Pancreas (tissue), 10 donors: ENCODE data around the gene OBSCN. TPM values are rescaled to one million over a fixed set of nuclear protein-coding genes. Genes with fewer than 3 reads are reported as not detected.
"Not testable (repeated sequence)": the region's sequence is repeated elsewhere in the genome, so short reads cannot be mapped to it uniquely, and the experiment has no call there.

Source experiments
- ATAC-seq, 4 donors: fragments of 200-7000 bp; cut with Tn5 transposase; one replicate each; pipeline versions ENCODE4 v1.8.0 to v1.9.1; 2020; ENCODE audit warnings: mild to moderate bottlenecking in 4 of 4, moderate library complexity in 4 of 4
- DNase-seq, 6 donors: peaks; one replicate each; pipeline ENCODE4 v3.0.0-alpha.2; 2020
- FAIRE-seq: peaks from 2 replicates; lab custom pipeline; 2012; peaks lifted over from hg19 to GRCh38; lab: Jason Lieb, UNC
- H3K27ac ChIP-seq, 4 donors: fragments of 200-600 bp; sonication (generic); 1 replicate in 3 of 4; 2 replicates in 1 of 4; pipeline versions ENCODE4 v1.5.0 to v1.8.0; 2020
- H3K27me3 ChIP-seq, 4 donors: fragments of 200-600 bp; one replicate each; pipeline ENCODE4 v1.8.0; 2021
- H3K36me3 ChIP-seq, 3 donors: fragments of 200-600 bp; sonication (generic) in 1 of 3; one replicate each; pipeline versions ENCODE4 v1.5.0 to v1.8.0; 2020 to 2021
- H3K4me1 ChIP-seq, 3 donors: fragments of 200-600 bp; one replicate each; pipeline ENCODE4 v1.8.0; 2021
- H3K4me3 ChIP-seq, 4 donors: fragments of 200-600 bp; sonication (generic) in 2 of 4; one replicate each; pipeline versions ENCODE4 v1.5.0 to v1.8.0; 2020 to 2021
- H3K9me3 ChIP-seq, 4 donors: fragments of 200-600 bp; one replicate each; pipeline ENCODE4 v1.8.0; 2021
- CTCF ChIP-seq, 4 donors: fragments of 200-600 bp; sonication (generic) in 3 of 4; IDR thresholded peaks; one replicate each; pipeline versions ENCODE4 v1.5.0 to v1.8.0; 2021; ENCODE audit warnings: antibody characterized with exemption in 4 of 4
- WGBS, 2 donors: extraction: QIAGEN DNeasy Blood & Tissue Kit; methylation state at CpG; one replicate each; pipeline ENCODE4 v1.1.7; 2013; 5-methylcytosine and 5-hydroxymethylcytosine counted together
- intact Hi-C, 3 donors: fragments of 100-400 bp; cut with DNase I; formaldehyde crosslinking; loops; one replicate each; pipeline versions ENCODE4 v1.11.1 to v1.14.2; 2022
- polyA plus RNA-seq, 2 donors: library from polyadenylated mRNA; stranded (reverse); fragments of 200-250 nt; gene quantifications; one replicate each; pipeline ENCODE4 v1.2.3, GENCODE V29; 2013
- total RNA-seq, 6 donors: library from RNA; stranded (reverse); fragmentation: NEBNext Ultra II Directional in 4 of 6; extraction: Animal tissue kit (Norgen Biotek cat#: 25700) in 4 of 6; gene quantifications; one replicate each; pipeline versions ENCODE4 v1.2.1 to v1.2.4, GENCODE V29; 2021 to 2023
- donor health status: healthy with polysubstance abuse.
- donor health status: DM: no; HTN: no; CAD: no; lungs with moderate emphysema.
- donor health status: DM: no; HTN: no; CAD: no.
- donor health status: control.
- donor health status: control.
- donor health status: Bipolar disorder and iron deficiency.
- donor health status: DM: yes; HTN: yes; CAD: no.
- donor health status: DM: no; HTN: no; CAD: no.
- donor health status: DM: no; HTN: no; CAD: no.
- donor health status: DM: yes; HTN: yes; CAD: no.

OBSCN gene
- total and polyA plus RNA-seq, 8 donors = 7.9 to 61.4 (median 11.3) TPM

- Histone ChIP-seq H3K27ac (no peak overlapping the region), H3K27me3 (no peaks in the 10 kb centered on the region), H3K4me3 (no peak overlapping the region), H3K4me1 (no peaks in the 10 kb centered on the region), H3K36me3 (peaks cover 0 to 17% (median 0%) of the 10 kb centered on the region in 3 donors), H3K9me3 (peaks cover 0 to 3% (median 0%) of the 10 kb centered on the region in 4 donors)
- DNase-seq (no peak), FAIRE-seq (no peak), ATAC-seq (no peak)
- no peak for TF ChIP-seq CTCF (IDR thresholded peaks at IDR 0.05)
- WGBS, 2 donors = 86 to 90% methylated on average over 13 of the region's 13 CpGs
- intact Hi-C loops = no loop called here
Measured at GRCh38 chr1:228240411-228241240, 32.8 kb downstream of the OBSCN start.

GRCh38 chr1:228241259-228241658, 33.4 kb downstream of the OBSCN start:
- no peak overlapping the region for H3K4me3 ChIP-seq
- H3K27me3 ChIP-seq = no peaks in the 10 kb centered on the region
- no peaks in the 10 kb centered on the region for H3K4me1 ChIP-seq
- DNase-seq = no peak
- no peak for TF ChIP-seq CTCF (IDR thresholded peaks at IDR 0.05)
- H3K36me3 ChIP-seq = peaks cover 0 to 20% (median 0%) of the 10 kb centered on the region in 3 donors
- H3K27ac ChIP-seq = no peak overlapping the region
- FAIRE-seq = no peak
- 94 to 97% methylated on average over 2 of the region's 2 CpGs for WGBS, 2 donors
- H3K9me3 ChIP-seq = peaks cover 0 to 3% (median 0%) of the 10 kb centered on the region in 4 donors
- intact Hi-C loops = no loop called here
- no peak for ATAC-seq

- no peak for ATAC-seq
- intact Hi-C loops = no loop called here
- H3K27me3 ChIP-seq = no peaks in the 10 kb centered on the region
- H3K4me3 ChIP-seq = no peak overlapping the region
- H3K4me1 ChIP-seq = no peaks in the 10 kb centered on the region
- FAIRE-seq = no peak
- H3K36me3 ChIP-seq = peaks cover 0 to 20% (median 0%) of the 10 kb centered on the region in 3 donors
- H3K9me3 ChIP-seq = peaks cover 0 to 3% (median 0%) of the 10 kb centered on the region in 4 donors
- no peak for DNase-seq
- no peak overlapping the region for H3K27ac ChIP-seq
- no peak for TF ChIP-seq CTCF (IDR thresholded peaks at IDR 0.05)
Measured at GRCh38 chr1:228242409-228242808, 34.6 kb downstream of the OBSCN start.

- peaks cover 0 to 20% (median 0%) of the 10 kb centered on the region in 3 donors for H3K36me3 ChIP-seq
- 94 to 96% methylated on average over 7 of the region's 7 CpGs for WGBS, 2 donors
- no peaks in the 10 kb centered on the region for H3K27me3 ChIP-seq
- no peak overlapping the region for H3K27ac ChIP-seq
- no peak for TF ChIP-seq CTCF (IDR thresholded peaks at IDR 0.05)
- intact Hi-C loops = no loop called here
- ATAC-seq = no peak
- H3K4me1 ChIP-seq = no peaks in the 10 kb centered on the region
- H3K9me3 ChIP-seq = peaks cover 0 to 3% (median 0%) of the 10 kb centered on the region in 4 donors
- no peak for DNase-seq
- no peak for FAIRE-seq
- H3K4me3 ChIP-seq = no peak overlapping the region
Measured at GRCh38 chr1:228243093-228243492, 35.2 kb downstream of the OBSCN start.

GRCh38 chr1:228243989-228244388, 36.1 kb downstream of the OBSCN start:
- DNase-seq, H3K27ac ChIP-seq: not testable (repeated sequence)

More at GRCh38 chr1:228243989-228244388, 36.1 kb downstream of the OBSCN start:
- ATAC-seq, H3K27me3 ChIP-seq, H3K9me3 ChIP-seq, H3K4me1 ChIP-seq, H3K4me3 ChIP-seq, FAIRE-seq, intact Hi-C loops: not testable (repeated sequence)
- WGBS, 2 donors = 77 to 91% methylated on average over 5 of the region's 5 CpGs
- peaks cover 0 to 20% (median 0%) of the 10 kb centered on the region in 3 donors for H3K36me3 ChIP-seq
